OCI-LY3 (cell line): ENCODE results near the gene RAP1GAP2.

ENCODE experiments used
- EZH2phosphoT487 ChIP-seq: fragments of 200-600 bp; shearing (Covaris generic); IDR thresholded peaks from 2 replicates; pipeline ENCODE4 v1.6.1; 2018; ENCODE audit warnings: antibody characterized with exemption, mixed run types, low read depth
- TF ChIP-seq, protein P1 (sequence below): fragments of 200-600, 300-600 bp; sonication (generic); IDR thresholded peaks from 2 replicates; pipeline ENCODE4 v1.5.1; 2014; ENCODE audit warnings: antibody characterized with exemption, low read length, low read depth

DNA sequence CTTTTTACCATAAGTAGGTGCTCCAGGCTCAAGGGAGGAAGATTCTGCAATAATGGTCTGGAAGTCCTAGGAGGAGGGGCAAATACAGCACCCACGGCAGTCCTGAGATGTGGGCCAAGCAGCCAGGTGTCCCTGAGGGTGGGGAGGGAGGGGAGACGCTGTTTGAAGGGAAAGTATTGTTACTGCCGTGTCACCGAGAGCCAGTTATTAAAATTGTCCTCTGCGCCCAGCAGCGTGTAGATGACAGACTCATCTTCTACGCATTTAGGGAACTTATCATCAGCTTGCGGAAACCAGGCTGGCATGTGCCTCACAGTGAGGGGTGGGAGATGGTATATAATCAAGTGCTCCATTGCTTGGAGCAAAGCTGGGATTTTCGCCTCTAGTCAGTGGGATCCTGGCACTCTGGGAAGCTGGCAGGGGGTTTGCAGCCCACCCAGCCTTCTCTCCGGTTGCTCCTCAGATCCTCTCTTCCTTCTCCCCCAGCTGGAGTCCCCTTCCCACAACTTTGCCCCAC, 162.5 kb downstream of the RAP1GAP2 start:
- TF ChIP-seq, protein P1, sequence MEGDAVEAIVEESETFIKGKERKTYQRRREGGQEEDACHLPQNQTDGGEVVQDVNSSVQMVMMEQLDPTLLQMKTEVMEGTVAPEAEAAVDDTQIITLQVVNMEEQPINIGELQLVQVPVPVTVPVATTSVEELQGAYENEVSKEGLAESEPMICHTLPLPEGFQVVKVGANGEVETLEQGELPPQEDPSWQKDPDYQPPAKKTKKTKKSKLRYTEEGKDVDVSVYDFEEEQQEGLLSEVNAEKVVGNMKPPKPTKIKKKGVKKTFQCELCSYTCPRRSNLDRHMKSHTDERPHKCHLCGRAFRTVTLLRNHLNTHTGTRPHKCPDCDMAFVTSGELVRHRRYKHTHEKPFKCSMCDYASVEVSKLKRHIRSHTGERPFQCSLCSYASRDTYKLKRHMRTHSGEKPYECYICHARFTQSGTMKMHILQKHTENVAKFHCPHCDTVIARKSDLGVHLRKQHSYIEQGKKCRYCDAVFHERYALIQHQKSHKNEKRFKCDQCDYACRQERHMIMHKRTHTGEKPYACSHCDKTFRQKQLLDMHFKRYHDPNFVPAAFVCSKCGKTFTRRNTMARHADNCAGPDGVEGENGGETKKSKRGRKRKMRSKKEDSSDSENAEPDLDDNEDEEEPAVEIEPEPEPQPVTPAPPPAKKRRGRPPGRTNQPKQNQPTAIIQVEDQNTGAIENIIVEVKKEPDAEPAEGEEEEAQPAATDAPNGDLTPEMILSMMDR, result no peak
- TF ChIP-seq EZH2phosphoT487, result no peak
